ENCODE measurements around the gene APP. TPM values are rescaled to one million over a fixed set of nuclear protein-coding genes. Genes with fewer than 3 reads are reported as not detected.
A peak's percentile ranks its signal among the peaks of the same experiment; 100 is the strongest.

APP gene
- total and polyA plus RNA-seq, 10 of the 15 experiments (the other 5 are each of a cell fraction or from before 2014, with no cell fraction given) = 8.8 to 94.9 (median 51.0) TPM

GRCh38 chr21:26162081-26162480 is 8.5 kb downstream of the APP start:
- no peak overlapping the region for H2AFZ ChIP-seq (ENCODE audit: control insufficient read depth, low read depth, low read length)
- ATAC-seq (no peak), FAIRE-seq (peak; percentile 7), DNase-seq (ENCODE audit: low read depth, low spot score) (no peak)
- no peaks in the 10 kb centered on the region for H3K27me3 ChIP-seq (replicated peaks in 1 of 2; ENCODE audit: control insufficient read depth in 2 of 2, insufficient read depth in 2 of 2, low read length in 1 of 2)
- TF ChIP-seq SP1 (IDR thresholded peaks at IDR 0.05; ENCODE audit: low read depth, low read length) = no peak
- TF ChIP-seq EGR1 (IDR thresholded peaks at IDR 0.05; ENCODE audit: borderline replicate concordance in 1 of 2, low read depth in 2 of 2, low read length in 2 of 2) = no peak
- TF ChIP-seq RCOR1 (conservative IDR thresholded peaks at IDR 0.05; ENCODE audit: low read depth, low read length) = no peak
- no peak for TF ChIP-seq PKNOX1 (IDR thresholded peaks at IDR 0.05)
- TF ChIP-seq PAX8 (IDR thresholded peaks at IDR 0.05) = no peak
- no peak for TF ChIP-seq BCL11A (IDR thresholded peaks at IDR 0.05; ENCODE audit: low read depth, low read length)
- TF ChIP-seq KAT2A (conservative IDR thresholded peaks at IDR 0.05; ENCODE audit: control insufficient read depth, low read depth, low read length) = no peak
- no peak for TF ChIP-seq CREB1 (IDR thresholded peaks at IDR 0.05; ENCODE audit: low read depth)
- no peak for TF ChIP-seq MAX (IDR thresholded peaks at IDR 0.05; ENCODE audit: low read depth, low read length)
- no peak for TF ChIP-seq ZBTB4 (CRISPR knock-in tag; IDR thresholded peaks at IDR 0.05)
- TF ChIP-seq CHD4 (IDR thresholded peaks at IDR 0.05) = no peak
- no peak for TF ChIP-seq POLR2AphosphoS2 (IDR thresholded peaks at IDR 0.05; ENCODE audit: low read depth, low read length)
- in situ Hi-C loops (cut with MboI) (loop anchor here (10.0 kb wide), 1 partner anchor 557 kb away; the partner anchor contains the start of gene MRPL39), intact Hi-C loops (cut with micrococcal nuclease; ENCODE audit: unreplicated experiment) (loop anchor here (10.0 kb wide), 2 partner anchors 427 to 557 kb away; partner anchors contain the start of genes ATP5PF, GABPA and MRPL39)
- peaks cover 24% of the 10 kb centered on the region for H3K79me2 ChIP-seq (ENCODE audit: control insufficient read depth, insufficient read depth, low read length)
- RAD21 ChIA-PET (ENCODE audit: unreplicated experiment) = no interaction called here
- no peaks in the 10 kb centered on the region for H4K20me1 ChIP-seq (ENCODE audit: control insufficient read depth, insufficient read depth)
- H3K4me2 ChIP-seq (ENCODE audit: control insufficient read depth, insufficient read depth) = no peak overlapping the region
- BruUV-seq (replicated peaks) = no TSS peak
- H3K27ac ChIP-seq (ENCODE audit: control insufficient read depth, insufficient read depth) = no peak overlapping the region
- no peak overlapping the region for H3K4me3 ChIP-seq
- 53% methylated on average over 4 of the region's 4 CpGs for whole genome bisulfite sequencing (ENCODE audit: insufficient coverage, insufficient replicate concordance, low lambda C conversion rate, missing lambda C conversion rate)
- CTCF ChIA-PET = no interaction called here
- no peaks in the 10 kb centered on the region for H3K36me3 ChIP-seq (ENCODE audit: control insufficient read depth in 2 of 2, insufficient read depth in 2 of 2, low read length in 1 of 2)
- POLR2A ChIA-PET = no interaction called here
- H3K4me1 ChIP-seq (ENCODE audit: control insufficient read depth, insufficient read depth, low read length) = peaks cover 2% of the 10 kb centered on the region; the same call in 1 of the 2 replicates
- no peak overlapping the region for H3K9ac ChIP-seq (ENCODE audit: control insufficient read depth, insufficient read depth, low read length)
- SMC1A ChIA-PET (ENCODE audit: uncharacterized antibody, unreplicated experiment) = interaction anchor here (1.1 kb wide), 1 partner anchor 91 kb away, joined by 3 read pairs; no protein-coding TSS in a partner anchor
- no peaks in the 10 kb centered on the region for H3K9me3 ChIP-seq (replicated peaks; ENCODE audit: control insufficient read depth, insufficient read depth, low read length)

Data from GM12878 (cell line).